ENCODE data around the gene NRXN3. TPM values are rescaled to one million over a fixed set of nuclear protein-coding genes. Genes with fewer than 3 reads are reported as not detected.

Gene NRXN3
- total RNA-seq, 1 donor = under 0.01 TPM

GRCh38 chr14:79511146-79511545, 1341.0 kb downstream of the NRXN3 start:
- H3K27me3 ChIP-seq (ENCODE audit: insufficient read depth, low read length) = no peaks in the 10 kb centered on the region
- H3K4me3 ChIP-seq (ENCODE audit: low read length) = no peak overlapping the region
- H3K4me1 ChIP-seq (ENCODE audit: insufficient read depth, low read length) = no peaks in the 10 kb centered on the region
- no peaks in the 10 kb centered on the region for H3K9me3 ChIP-seq (ENCODE audit: low read depth, low read length)

GRCh38 chr14:79513446-79513845, 1343.3 kb downstream of the NRXN3 start:
- no peaks in the 10 kb centered on the region for H3K27me3 ChIP-seq (ENCODE audit: insufficient read depth, low read length)

GRCh38 chr14:79514700-79515099, 1344.5 kb downstream of the NRXN3 start:
- no peaks in the 10 kb centered on the region for H3K4me1 ChIP-seq (ENCODE audit: insufficient read depth, low read length)
- no peaks in the 10 kb centered on the region for H3K9me3 ChIP-seq (ENCODE audit: low read depth, low read length)
- H3K4me3 ChIP-seq (ENCODE audit: low read length) = no peak overlapping the region
- H3K27me3 ChIP-seq (ENCODE audit: insufficient read depth, low read length) = no peaks in the 10 kb centered on the region

More at GRCh38 chr14:79513446-79513845, 1343.3 kb downstream of the NRXN3 start:
- no peaks in the 10 kb centered on the region for H3K9me3 ChIP-seq (ENCODE audit: low read depth, low read length)
- H3K4me3 ChIP-seq (ENCODE audit: low read length) = no peak overlapping the region
- H3K4me1 ChIP-seq (ENCODE audit: insufficient read depth, low read length) = no peaks in the 10 kb centered on the region

GRCh38 chr14:79515158-79515557, 1345.0 kb downstream of the NRXN3 start:
- Histone ChIP-seq H3K4me1 (ENCODE audit: insufficient read depth, low read length) (no peaks in the 10 kb centered on the region), H3K9me3 (ENCODE audit: low read depth, low read length) (no peaks in the 10 kb centered on the region), H3K4me3 (ENCODE audit: low read length) (no peak overlapping the region), H3K27me3 (ENCODE audit: insufficient read depth, low read length) (no peaks in the 10 kb centered on the region)

GRCh38 chr14:79516009-79516408, 1345.8 kb downstream of the NRXN3 start:
- Histone ChIP-seq H3K4me3 (ENCODE audit: low read length) (no peak overlapping the region), H3K4me1 (ENCODE audit: insufficient read depth, low read length) (no peaks in the 10 kb centered on the region), H3K27me3 (ENCODE audit: insufficient read depth, low read length) (no peaks in the 10 kb centered on the region), H3K9me3 (ENCODE audit: low read depth, low read length) (no peaks in the 10 kb centered on the region)

GRCh38 chr14:79525416-79525815, 1355.2 kb downstream of the NRXN3 start:
- Histone ChIP-seq H3K4me3 (ENCODE audit: low read length) (no peak overlapping the region), H3K4me1 (ENCODE audit: insufficient read depth, low read length) (no peaks in the 10 kb centered on the region), H3K27me3 (ENCODE audit: insufficient read depth, low read length) (no peaks in the 10 kb centered on the region), H3K9me3 (ENCODE audit: low read depth, low read length) (no peaks in the 10 kb centered on the region)

GRCh38 chr14:79528828-79529416, 1358.7 kb downstream of the NRXN3 start:
- H3K4me1 ChIP-seq (ENCODE audit: insufficient read depth, low read length) = no peaks in the 10 kb centered on the region
- H3K27me3 ChIP-seq (ENCODE audit: insufficient read depth, low read length) = no peaks in the 10 kb centered on the region
- no peak overlapping the region for H3K4me3 ChIP-seq (ENCODE audit: low read length)
- H3K9me3 ChIP-seq (ENCODE audit: low read depth, low read length) = no peaks in the 10 kb centered on the region

- Histone ChIP-seq H3K4me1 (ENCODE audit: insufficient read depth, low read length) (no peaks in the 10 kb centered on the region), H3K4me3 (ENCODE audit: low read length) (no peak overlapping the region), H3K9me3 (ENCODE audit: low read depth, low read length) (no peaks in the 10 kb centered on the region), H3K27me3 (ENCODE audit: insufficient read depth, low read length) (no peaks in the 10 kb centered on the region)
Measured at GRCh38 chr14:79530555-79530954, 1360.4 kb downstream of the NRXN3 start.

GRCh38 chr14:79534703-79535353, 1364.7 kb downstream of the NRXN3 start:
- no peak overlapping the region for H3K4me3 ChIP-seq (ENCODE audit: low read length)
- no peaks in the 10 kb centered on the region for H3K27me3 ChIP-seq (ENCODE audit: insufficient read depth, low read length)
- H3K4me1 ChIP-seq (ENCODE audit: insufficient read depth, low read length) = no peaks in the 10 kb centered on the region
- no peaks in the 10 kb centered on the region for H3K9me3 ChIP-seq (ENCODE audit: low read depth, low read length)

GRCh38 chr14:79540394-79540793, 1370.2 kb downstream of the NRXN3 start:
- H3K9me3 ChIP-seq (ENCODE audit: low read depth, low read length) = no peaks in the 10 kb centered on the region

GRCh38 chr14:79542121-79542520, 1371.9 kb downstream of the NRXN3 start:
- Histone ChIP-seq H3K9me3 (ENCODE audit: low read depth, low read length) (no peaks in the 10 kb centered on the region), H3K4me1 (ENCODE audit: insufficient read depth, low read length) (no peaks in the 10 kb centered on the region), H3K4me3 (ENCODE audit: low read length) (no peak overlapping the region), H3K27me3 (ENCODE audit: insufficient read depth, low read length) (no peaks in the 10 kb centered on the region)

More at GRCh38 chr14:79540394-79540793, 1370.2 kb downstream of the NRXN3 start:
- H3K4me1 ChIP-seq (ENCODE audit: insufficient read depth, low read length) = no peaks in the 10 kb centered on the region
- no peaks in the 10 kb centered on the region for H3K27me3 ChIP-seq (ENCODE audit: insufficient read depth, low read length)
- no peak overlapping the region for H3K4me3 ChIP-seq (ENCODE audit: low read length)

GRCh38 chr14:79543348-79543747, 1373.2 kb downstream of the NRXN3 start:
- Histone ChIP-seq H3K4me1 (ENCODE audit: insufficient read depth, low read length) (no peaks in the 10 kb centered on the region), H3K4me3 (ENCODE audit: low read length) (no peak overlapping the region), H3K9me3 (ENCODE audit: low read depth, low read length) (no peaks in the 10 kb centered on the region), H3K27me3 (ENCODE audit: insufficient read depth, low read length) (no peaks in the 10 kb centered on the region)

- Histone ChIP-seq H3K9me3 (ENCODE audit: low read depth, low read length) (no peaks in the 10 kb centered on the region), H3K27me3 (ENCODE audit: insufficient read depth, low read length) (no peaks in the 10 kb centered on the region), H3K4me1 (ENCODE audit: insufficient read depth, low read length) (no peaks in the 10 kb centered on the region), H3K4me3 (ENCODE audit: low read length) (no peak overlapping the region)
Measured at GRCh38 chr14:79543967-79544697, 1374.0 kb downstream of the NRXN3 start.

- Histone ChIP-seq H3K9me3 (ENCODE audit: low read depth, low read length) (no peaks in the 10 kb centered on the region), H3K27me3 (ENCODE audit: insufficient read depth, low read length) (no peaks in the 10 kb centered on the region), H3K4me3 (ENCODE audit: low read length) (no peak overlapping the region), H3K4me1 (ENCODE audit: insufficient read depth, low read length) (no peaks in the 10 kb centered on the region)
Measured at GRCh38 chr14:79544698-79545070, 1374.5 kb downstream of the NRXN3 start.

- Histone ChIP-seq H3K9me3 (ENCODE audit: low read depth, low read length) (no peaks in the 10 kb centered on the region), H3K4me1 (ENCODE audit: insufficient read depth, low read length) (no peaks in the 10 kb centered on the region), H3K4me3 (ENCODE audit: low read length) (no peak overlapping the region), H3K27me3 (ENCODE audit: insufficient read depth, low read length) (no peaks in the 10 kb centered on the region)
Measured at GRCh38 chr14:79548836-79549235, 1378.7 kb downstream of the NRXN3 start.
